HepG2 (cell line): ENCODE measurements around the gene PRKACB.

Experiments
- HCFC1 ChIP-seq: fragments of 150-350 bp; IDR thresholded peaks from 2 replicates; pipeline ENCODE4 v1.6.1; 2014; ENCODE audit warnings: low read depth, low read length
- MAZ ChIP-seq, 2 experiments: sonication (generic) in 1 of 2; formaldehyde crosslinking in 1 of 2; IDR thresholded peaks; 2 replicates each; pipeline versions ENCODE4 v1.5.0 to v1.6.1; 2012 to 2020; ENCODE audit warnings: low read depth in 2 of 2, mild to moderate bottlenecking in 2 of 2, borderline replicate concordance in 1 of 2, improper control_type of control experiment in 1 of 2, low read length in 1 of 2, missing genetic modification reagents in 1 of 2, moderate library complexity in 1 of 2
- ZBTB8A ChIP-seq: sonication (generic); formaldehyde crosslinking; IDR thresholded peaks from 2 replicates; pipeline ENCODE4 v1.4.0; 2020; ENCODE audit warnings: mild to moderate bottlenecking, low read depth, missing genetic modification reagents, borderline replicate concordance
- ZNF557 ChIP-seq: sonication (generic); formaldehyde crosslinking; IDR thresholded peaks from 2 replicates; pipeline ENCODE4 v1.4.0; 2020; ENCODE audit warnings: missing genetic modification reagents
- ZNF777 ChIP-seq: sonication (generic); formaldehyde crosslinking; IDR thresholded peaks from 2 replicates; pipeline ENCODE4 v1.4.0; 2020; ENCODE audit warnings: missing genetic modification reagents
- ZNF788 ChIP-seq: sonication (generic); formaldehyde crosslinking; IDR thresholded peaks from 2 replicates; pipeline ENCODE4 v1.5.0; 2020; ENCODE audit warnings: mild to moderate bottlenecking, missing genetic modification reagents, borderline replicate concordance
- TF ChIP-seq, protein P1 (sequence below): sonication (generic); formaldehyde crosslinking; IDR thresholded peaks from 2 replicates; pipeline ENCODE4 v1.8.1; 2022; ENCODE audit warnings: mild to moderate bottlenecking, missing genetic modification reagents
- TF ChIP-seq, protein P2 (sequence below): sonication (generic); formaldehyde crosslinking; IDR thresholded peaks from 2 replicates; pipeline ENCODE4 v1.4.0; 2020; ENCODE audit warnings: missing genetic modification reagents

DNA sequence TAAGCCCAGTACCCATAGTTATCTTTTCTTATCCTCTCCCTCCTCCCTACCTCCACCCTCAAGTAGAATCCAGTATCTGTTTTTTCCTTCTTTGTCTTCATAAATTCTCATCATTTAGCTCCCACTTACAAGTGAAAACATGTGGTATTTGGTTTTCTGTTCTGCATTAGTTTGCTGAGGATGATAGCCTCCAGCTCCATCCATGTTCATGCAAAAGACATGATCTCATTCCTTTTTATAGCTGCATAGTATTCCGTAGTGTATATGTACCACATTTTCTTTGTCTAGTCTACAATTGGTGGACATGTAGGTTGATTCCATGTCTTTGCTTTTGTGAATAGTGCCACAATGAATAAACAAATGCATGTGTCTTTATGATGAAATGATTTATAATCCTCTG, 55.2 kb downstream of the PRKACB start:
- TF ChIP-seq, protein P1, sequence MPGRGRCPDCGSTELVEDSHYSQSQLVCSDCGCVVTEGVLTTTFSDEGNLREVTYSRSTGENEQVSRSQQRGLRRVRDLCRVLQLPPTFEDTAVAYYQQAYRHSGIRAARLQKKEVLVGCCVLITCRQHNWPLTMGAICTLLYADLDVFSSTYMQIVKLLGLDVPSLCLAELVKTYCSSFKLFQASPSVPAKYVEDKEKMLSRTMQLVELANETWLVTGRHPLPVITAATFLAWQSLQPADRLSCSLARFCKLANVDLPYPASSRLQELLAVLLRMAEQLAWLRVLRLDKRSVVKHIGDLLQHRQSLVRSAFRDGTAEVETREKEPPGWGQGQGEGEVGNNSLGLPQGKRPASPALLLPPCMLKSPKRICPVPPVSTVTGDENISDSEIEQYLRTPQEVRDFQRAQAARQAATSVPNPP (CRISPR knock-in tag) = no peak
- TF ChIP-seq HCFC1 (no peak), ZNF557 (no peak), ZNF788 (CRISPR knock-in tag) (no peak), ZBTB8A (no peak), ZNF777 (CRISPR knock-in tag) (no peak), MAZ (IDR thresholded peaks at IDR 0.05; ENCODE audit: borderline replicate concordance, low read depth, low read length) (no peak), MAZ (CRISPR knock-in tag; IDR thresholded peaks at IDR 0.05; ENCODE audit: low read depth) (no peak)
- TF ChIP-seq, protein P2, sequence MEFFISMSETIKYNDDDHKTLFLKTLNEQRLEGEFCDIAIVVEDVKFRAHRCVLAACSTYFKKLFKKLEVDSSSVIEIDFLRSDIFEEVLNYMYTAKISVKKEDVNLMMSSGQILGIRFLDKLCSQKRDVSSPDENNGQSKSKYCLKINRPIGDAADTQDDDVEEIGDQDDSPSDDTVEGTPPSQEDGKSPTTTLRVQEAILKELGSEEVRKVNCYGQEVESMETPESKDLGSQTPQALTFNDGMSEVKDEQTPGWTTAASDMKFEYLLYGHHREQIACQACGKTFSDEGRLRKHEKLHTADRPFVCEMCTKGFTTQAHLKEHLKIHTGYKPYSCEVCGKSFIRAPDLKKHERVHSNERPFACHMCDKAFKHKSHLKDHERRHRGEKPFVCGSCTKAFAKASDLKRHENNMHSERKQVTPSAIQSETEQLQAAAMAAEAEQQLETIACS = no peak
